Erythroblast (primary cell): ENCODE results near the gene NFYC.

ENCODE experiments used
- GATA1 ChIP-seq: IDR thresholded peaks from 2 replicates; pipeline ENCODE4 v1.6.1; 2011; ENCODE audit warnings: low read depth, mild to moderate bottlenecking, control low read depth, low read length, moderate library complexity
- POLR2A ChIP-seq: IDR thresholded peaks from 2 replicates; pipeline ENCODE4 v1.6.1; 2011; ENCODE audit warnings: mild to moderate bottlenecking, low read length

DNA sequence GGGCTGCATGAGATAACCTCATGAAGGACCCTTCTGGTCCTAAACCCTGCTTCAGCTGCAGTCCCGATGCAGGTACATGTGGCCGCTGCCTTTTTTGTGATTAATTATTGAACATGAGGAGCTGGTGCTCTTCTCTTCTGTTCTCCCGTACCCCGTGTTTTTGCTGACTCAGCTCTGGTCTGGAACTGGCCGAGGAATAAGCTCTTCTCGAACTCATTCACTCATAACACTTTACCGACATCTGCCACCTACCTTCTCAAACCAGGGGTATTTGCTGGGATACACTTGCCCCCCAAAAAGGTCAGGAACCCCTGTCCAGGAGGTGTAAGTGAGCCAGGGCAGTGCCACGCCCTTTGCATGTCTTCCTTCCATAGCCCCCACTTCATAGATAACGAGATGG, 123.9 kb downstream of the NFYC start:
- no peak for TF ChIP-seq POLR2A
- TF ChIP-seq GATA1 = no peak
